Hepatocyte (in vitro differentiated cells): Measurements from ENCODE around the gene PRRX1.

Source experiments
- EZH2 ChIP-seq: fragments of 200-600 bp; sonication (generic); IDR thresholded peaks from 2 replicates; pipeline ENCODE4 v1.6.1; 2016; ENCODE audit warnings: antibody characterized with exemption, mild to moderate bottlenecking, borderline replicate concordance
- TF ChIP-seq, protein P1 (sequence below): fragments of 200-600 bp; sonication (generic); IDR thresholded peaks from 2 replicates; pipeline ENCODE4 v1.5.1; 2016; ENCODE audit warnings: antibody characterized with exemption, mild to moderate bottlenecking; ENCODE audit not compliant: poor library complexity

DNA sequence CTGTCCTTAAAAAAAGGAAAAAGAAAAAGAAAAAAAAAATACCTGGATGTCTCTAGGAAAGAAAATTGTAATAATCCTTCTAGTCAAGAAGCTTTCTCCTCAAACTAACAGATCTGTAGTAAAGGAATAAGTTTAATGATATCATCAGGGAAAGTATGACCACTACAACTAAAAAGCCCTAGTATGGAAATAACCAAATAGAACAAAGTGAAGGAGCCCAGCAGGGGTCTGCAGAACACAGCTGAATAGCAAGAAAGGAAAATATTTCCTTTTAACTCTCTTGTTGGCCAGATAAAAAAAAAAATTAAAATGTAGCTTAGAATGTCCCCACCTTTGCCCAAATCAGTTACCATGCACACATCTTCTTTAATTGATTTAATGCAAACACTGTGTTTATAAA, 43.2 kb downstream of the PRRX1 start:
- TF ChIP-seq, protein P1, sequence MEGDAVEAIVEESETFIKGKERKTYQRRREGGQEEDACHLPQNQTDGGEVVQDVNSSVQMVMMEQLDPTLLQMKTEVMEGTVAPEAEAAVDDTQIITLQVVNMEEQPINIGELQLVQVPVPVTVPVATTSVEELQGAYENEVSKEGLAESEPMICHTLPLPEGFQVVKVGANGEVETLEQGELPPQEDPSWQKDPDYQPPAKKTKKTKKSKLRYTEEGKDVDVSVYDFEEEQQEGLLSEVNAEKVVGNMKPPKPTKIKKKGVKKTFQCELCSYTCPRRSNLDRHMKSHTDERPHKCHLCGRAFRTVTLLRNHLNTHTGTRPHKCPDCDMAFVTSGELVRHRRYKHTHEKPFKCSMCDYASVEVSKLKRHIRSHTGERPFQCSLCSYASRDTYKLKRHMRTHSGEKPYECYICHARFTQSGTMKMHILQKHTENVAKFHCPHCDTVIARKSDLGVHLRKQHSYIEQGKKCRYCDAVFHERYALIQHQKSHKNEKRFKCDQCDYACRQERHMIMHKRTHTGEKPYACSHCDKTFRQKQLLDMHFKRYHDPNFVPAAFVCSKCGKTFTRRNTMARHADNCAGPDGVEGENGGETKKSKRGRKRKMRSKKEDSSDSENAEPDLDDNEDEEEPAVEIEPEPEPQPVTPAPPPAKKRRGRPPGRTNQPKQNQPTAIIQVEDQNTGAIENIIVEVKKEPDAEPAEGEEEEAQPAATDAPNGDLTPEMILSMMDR, result no peak
- TF ChIP-seq EZH2, result no peak
